HG03432 (cell line): ENCODE measurements around the gene TTC34.
"Not testable (repeated sequence)": the region's sequence is repeated elsewhere in the genome, so short reads cannot be mapped to it uniquely, and the experiment has no call there.

Experiments
- ATAC-seq: cut with Tn5 transposase; IDR thresholded peaks from one replicate; pipeline ENCODE4 v1.9.1; 2021; ENCODE audit warnings: mild to moderate bottlenecking, moderate library complexity; ENCODE audit not compliant: unreplicated experiment

The TTC34 gene

GRCh38 chr1:2684878-2685277 is 116.6 kb downstream of the TTC34 start:
- not testable (repeated sequence) for ATAC-seq

GRCh38 chr1:2684000-2684399 is 117.5 kb downstream of the TTC34 start:
- not testable (repeated sequence) for ATAC-seq

DNA sequence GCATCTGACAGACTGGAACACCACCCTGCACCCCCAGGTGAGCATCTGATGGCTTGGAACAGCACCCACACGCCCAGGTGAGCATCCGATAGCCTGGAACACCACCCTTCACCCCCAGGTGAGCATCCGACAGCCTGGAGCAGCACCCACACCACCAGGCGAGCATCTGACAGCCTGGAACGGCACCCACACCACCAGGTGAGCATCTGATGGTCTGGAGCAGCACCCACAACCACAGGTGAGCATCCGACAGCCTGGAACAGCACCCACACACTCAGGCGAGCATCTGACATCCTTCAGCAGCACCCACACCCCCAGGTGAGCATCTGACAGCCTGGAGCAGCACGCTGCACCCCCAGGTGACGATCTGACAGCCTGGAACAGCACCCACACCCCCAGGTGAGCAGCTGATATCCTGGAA is 118.2 kb downstream of the TTC34 start:
- not testable (repeated sequence) for ATAC-seq

- ATAC-seq = not testable (repeated sequence)
Observed at GRCh38 chr1:2682879-2683278, 118.6 kb downstream of the TTC34 start.

DNA sequence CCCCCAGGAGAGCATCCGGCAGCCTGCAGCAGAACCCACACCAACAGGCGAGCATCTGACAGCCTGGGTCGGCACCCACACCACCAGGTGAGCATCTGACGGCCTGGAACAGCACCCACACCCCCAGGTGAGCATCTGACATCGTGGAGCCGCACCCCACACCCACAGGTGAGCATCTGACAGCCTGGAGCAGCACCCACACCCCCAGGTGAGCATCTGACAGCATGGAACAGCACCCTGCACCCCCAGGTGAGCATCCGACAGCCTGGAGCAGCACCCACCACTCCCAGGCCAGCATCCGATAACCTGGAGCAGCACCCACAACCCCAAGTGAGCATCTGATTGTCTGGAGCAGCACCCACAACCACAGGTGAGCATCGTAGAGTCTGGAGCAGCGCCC is 124.8 kb downstream of the TTC34 start:
- ATAC-seq = not testable (repeated sequence)

- not testable (repeated sequence) for ATAC-seq
Observed at GRCh38 chr1:2671656-2672055, 129.8 kb downstream of the TTC34 start.

DNA sequence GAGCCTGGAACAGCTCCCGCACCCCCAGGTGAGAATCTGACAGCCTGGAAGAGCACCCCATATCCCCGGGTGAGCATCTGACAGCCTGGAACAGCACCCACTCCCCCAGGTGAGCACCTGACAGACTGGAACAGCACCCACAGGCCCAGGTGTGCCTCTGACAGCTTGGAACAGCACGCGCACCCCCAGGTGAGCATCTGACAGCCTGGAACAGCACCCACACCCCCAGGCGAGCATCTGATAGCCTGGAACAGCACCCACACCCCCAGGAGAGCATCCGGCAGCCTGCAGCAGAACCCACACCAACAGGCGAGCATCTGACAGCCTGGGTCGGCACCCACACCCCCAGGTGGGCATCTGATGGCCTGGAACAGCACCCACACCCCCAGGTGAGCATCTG is 141.7 kb downstream of the TTC34 start:
- ATAC-seq = not testable (repeated sequence)

GRCh38 chr1:2657909-2658308 is 143.6 kb downstream of the TTC34 start:
- ATAC-seq = not testable (repeated sequence)

DNA sequence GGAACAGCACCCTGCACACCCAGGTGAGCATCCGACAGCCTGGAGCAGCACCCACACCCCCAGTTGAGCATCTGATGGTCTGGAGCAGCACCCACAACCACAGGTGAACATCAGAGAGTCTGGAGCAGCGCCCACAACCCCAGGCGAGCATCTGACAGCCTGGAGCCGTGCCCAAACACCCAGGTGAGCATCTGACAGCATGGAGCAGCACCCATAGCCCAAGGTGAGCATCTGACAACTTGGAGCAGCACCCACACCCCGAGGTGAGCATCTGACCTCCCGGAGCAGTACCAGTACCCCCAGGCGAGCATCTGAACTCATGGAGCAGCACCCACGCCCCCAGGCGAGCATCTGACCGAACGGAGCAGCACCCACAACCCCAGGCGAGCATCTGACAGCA is 144.4 kb downstream of the TTC34 start:
- not testable (repeated sequence) for ATAC-seq

DNA sequence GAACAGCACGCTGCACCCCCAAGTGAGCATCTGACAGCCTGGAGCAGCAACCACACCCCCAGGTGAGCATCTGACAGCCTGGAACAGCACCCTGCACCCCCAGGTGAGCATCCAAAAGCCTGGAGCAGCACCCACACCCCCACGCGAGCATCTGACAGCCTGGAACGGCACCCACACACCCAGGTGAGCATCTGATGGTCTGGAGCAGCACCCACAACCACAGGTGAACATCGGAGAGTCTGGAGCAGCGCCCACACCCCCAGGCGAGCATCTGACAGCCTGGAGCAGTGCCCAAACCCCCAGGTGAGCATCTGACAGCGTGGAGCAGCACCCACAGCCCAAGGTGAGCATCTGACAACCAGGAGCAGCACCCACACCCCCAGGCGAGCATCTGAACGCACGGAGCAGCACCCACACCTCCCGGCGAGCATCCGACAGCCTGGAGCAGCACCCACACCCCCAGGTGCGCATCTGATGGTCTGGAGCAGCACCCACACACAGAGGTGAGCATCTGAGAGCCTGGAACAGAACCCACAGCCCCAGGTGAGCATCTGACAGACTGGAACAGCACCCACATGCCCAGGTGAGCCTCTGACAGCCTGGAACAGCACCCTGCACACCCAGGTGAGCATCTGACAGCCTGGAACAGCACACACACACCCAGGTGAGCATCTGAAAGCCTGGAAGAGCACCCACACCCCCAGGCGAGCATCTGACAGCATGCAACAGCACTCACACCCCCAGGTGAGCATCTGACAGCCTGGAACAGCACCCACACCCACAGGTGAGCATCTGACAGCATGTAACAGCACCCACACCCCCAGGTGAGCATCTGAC is 145.7 kb downstream of the TTC34 start:
- not testable (repeated sequence) for ATAC-seq

GRCh38 chr1:2654443-2654948 is 147.0 kb downstream of the TTC34 start:
- not testable (repeated sequence) for ATAC-seq

- ATAC-seq = not testable (repeated sequence)
Observed at GRCh38 chr1:2653741-2654442, 147.6 kb downstream of the TTC34 start.

DNA sequence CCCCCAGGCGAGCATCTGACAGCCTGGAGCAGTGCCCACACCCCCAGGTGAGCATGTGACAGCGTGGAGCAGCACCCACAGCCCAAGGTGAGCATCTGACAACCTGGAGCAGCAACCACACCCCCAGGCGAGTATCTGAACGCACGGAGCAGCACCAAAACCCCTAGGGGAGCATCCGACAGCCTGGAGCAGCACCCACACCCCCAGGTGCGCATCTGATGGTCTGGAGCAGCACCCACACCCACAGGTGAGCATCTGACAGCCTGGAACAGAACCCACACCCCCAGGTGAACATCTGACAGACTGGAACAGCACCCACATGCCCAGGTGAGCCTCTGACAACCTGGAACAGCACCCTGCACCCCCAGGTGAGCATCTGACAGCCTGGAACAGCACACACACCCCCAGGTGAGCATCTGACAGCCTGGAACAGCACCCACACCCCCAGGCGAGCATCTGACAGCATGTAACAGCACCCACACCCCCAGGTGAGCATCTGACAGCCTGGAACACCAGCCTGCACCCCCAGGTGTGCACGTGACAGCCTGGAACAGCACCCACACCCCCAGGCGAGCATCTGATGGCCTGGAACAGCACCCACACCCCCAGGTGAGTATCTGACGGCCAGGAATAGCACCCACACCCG is 148.4 kb downstream of the TTC34 start:
- not testable (repeated sequence) for ATAC-seq

DNA sequence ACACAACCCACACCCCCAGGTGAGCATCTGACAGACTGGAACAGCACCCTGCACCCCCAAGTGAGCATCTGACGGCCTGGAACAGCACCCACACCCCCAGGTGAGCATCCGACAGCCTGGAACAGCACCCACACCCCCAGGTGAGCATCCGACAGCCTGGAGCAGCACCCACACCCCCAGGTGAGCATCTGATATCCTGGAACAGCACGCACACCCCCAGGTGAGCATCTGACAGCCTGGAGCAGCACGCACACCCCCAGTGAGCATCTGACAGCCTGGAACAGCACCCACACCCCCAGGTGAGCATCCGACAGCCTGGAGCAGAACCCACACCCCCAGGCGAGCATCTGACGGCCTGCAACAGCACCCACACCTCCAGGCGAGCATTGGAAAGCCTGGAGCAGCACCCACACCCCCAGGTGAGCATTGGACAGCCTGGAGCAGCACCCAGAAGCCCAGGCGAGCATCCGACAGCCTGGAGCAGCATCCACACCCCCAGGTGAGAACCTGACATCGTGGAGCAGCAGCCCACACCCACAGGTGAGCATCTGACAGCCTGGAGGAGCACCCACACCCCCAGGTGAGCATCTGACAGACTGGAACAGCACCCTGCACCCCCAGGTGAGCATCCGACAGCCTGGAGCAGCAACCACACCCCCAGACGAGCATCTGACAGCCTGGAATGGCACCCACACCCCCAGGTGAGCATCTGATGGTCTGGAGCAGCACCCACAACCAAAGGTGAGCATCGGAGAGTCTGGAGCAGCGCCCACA is 149.2 kb downstream of the TTC34 start:
- ATAC-seq = not testable (repeated sequence)

GRCh38 chr1:2650967-2651645 is 150.4 kb downstream of the TTC34 start:
- ATAC-seq = no peak

DNA sequence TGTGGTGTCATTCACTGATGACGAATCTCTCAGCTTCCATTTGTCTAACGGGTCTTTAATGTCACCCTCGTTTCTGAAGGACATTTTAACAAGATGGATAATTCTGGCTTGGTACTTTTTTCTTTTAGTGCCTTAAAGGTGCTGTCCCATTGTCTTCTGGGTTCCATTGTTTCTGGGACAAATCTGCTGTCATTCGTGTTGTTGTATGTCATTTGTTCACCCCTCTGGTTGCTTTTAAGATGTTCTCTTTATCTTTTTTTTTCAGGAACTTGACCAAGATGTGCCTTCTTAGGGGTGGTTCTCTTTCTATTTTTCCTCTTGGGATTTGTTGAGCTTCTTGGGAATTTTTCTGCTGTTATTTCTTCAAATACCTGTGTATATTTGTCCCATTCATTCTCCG is 154.7 kb downstream of the TTC34 start:
- ATAC-seq = no peak

- no peak for ATAC-seq
Observed at GRCh38 chr1:2645776-2646175, 155.7 kb downstream of the TTC34 start.

GRCh38 chr1:2645143-2645542 is 156.3 kb downstream of the TTC34 start:
- no peak for ATAC-seq

DNA sequence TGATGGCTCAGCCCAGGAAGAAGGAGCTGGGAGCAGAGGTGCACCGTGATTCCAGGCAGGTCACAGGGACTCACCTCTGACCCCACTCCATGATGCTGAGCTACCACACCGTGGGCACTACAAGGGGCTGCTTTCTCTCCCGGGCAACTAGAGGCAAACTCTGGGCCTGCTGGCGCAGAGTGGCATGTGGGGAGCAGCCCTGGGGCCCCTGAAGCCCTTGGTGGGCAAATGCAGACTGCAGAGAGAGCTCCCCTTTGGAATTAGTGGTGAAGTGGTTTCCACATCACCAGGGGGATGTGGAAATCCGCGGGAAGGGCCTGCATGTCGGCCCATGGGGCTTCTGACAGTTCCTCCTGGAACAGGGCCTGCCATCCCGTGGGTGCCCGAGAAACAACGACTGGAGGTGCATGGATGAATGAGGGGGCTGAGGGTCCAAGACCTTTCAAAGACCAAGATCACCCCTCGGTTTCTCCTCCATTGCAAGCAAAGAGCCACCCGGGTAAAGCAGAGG is 156.8 kb downstream of the TTC34 start:
- no peak for ATAC-seq

DNA sequence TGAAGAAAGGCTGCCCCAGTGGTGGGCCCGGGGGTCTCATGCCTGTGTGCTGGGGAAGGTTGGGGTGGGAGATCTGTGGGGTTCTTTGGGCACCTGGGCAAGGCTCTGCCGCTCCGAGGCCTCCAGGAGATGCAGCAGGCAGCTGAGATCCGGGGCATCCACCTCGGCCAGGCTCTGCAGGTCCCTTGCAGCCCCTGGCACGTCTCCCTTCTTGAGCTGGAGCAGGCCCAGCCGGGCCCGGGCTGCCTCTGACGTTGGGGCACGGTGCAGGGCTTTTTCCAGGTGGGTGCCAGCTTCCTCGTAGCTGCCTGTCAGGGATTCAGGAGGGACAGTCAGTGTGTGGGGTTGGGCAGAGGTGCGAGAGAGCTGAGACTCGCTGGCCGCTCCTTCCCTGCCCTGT is 157.3 kb downstream of the TTC34 start:
- no peak for ATAC-seq
